ENCODE data around the gene PTPN1.
"Not testable (repeated sequence)": the region's sequence is repeated elsewhere in the genome, so short reads cannot be mapped to it uniquely, and the experiment has no call there.

Gene PTPN1

GRCh38 chr20:50595988-50596693 lies 86.0 kb downstream of the PTPN1 start:
- H3K4me3 ChIP-seq (ENCODE audit: low read length): no peak overlapping the region
- DNase-seq (ENCODE audit: low read depth, low spot score): no peak

- DNase-seq (ENCODE audit: low read depth, low spot score): no peak
- no peak overlapping the region for H3K4me3 ChIP-seq (ENCODE audit: low read length)
Observed at GRCh38 chr20:50596694-50597021, 86.5 kb downstream of the PTPN1 start.

- H3K4me3 ChIP-seq (ENCODE audit: low read length): no peak overlapping the region
- DNase-seq (ENCODE audit: low read depth, low spot score): no peak
Observed at GRCh38 chr20:50597406-50597969, 87.3 kb downstream of the PTPN1 start.

- no peak for DNase-seq (ENCODE audit: low read depth, low spot score)
- no peak overlapping the region for H3K4me3 ChIP-seq (ENCODE audit: low read length)
Observed at GRCh38 chr20:50598074-50598473, 87.9 kb downstream of the PTPN1 start.

GRCh38 chr20:50598768-50599167 lies 88.6 kb downstream of the PTPN1 start:
- DNase-seq (ENCODE audit: low read depth, low spot score); H3K4me3 ChIP-seq (ENCODE audit: low read length): not testable (repeated sequence)

- no peak overlapping the region for H3K4me3 ChIP-seq (ENCODE audit: low read length)
- no peak for DNase-seq (ENCODE audit: low read depth, low spot score)
Observed at GRCh38 chr20:50600281-50600895, 90.2 kb downstream of the PTPN1 start.

GRCh38 chr20:50601511-50602431 lies 91.6 kb downstream of the PTPN1 start:
- H3K4me3 ChIP-seq (ENCODE audit: low read length): no peak overlapping the region
- DNase-seq (ENCODE audit: low read depth, low spot score): no peak

- no peak overlapping the region for H3K4me3 ChIP-seq (ENCODE audit: low read length)
- DNase-seq (ENCODE audit: low read depth, low spot score): no peak
Observed at GRCh38 chr20:50602432-50603088, 92.4 kb downstream of the PTPN1 start.

- no peak for DNase-seq (ENCODE audit: low read depth, low spot score)
- no peak overlapping the region for H3K4me3 ChIP-seq (ENCODE audit: low read length)
Observed at GRCh38 chr20:50604451-50604850, 94.3 kb downstream of the PTPN1 start.

GRCh38 chr20:50605136-50605535 lies 95.0 kb downstream of the PTPN1 start:
- no peak overlapping the region for H3K4me3 ChIP-seq (ENCODE audit: low read length)
- DNase-seq (ENCODE audit: low read depth, low spot score): no peak

GRCh38 chr20:50607436-50607835 lies 97.3 kb downstream of the PTPN1 start:
- no peak for DNase-seq (ENCODE audit: low read depth, low spot score)

GRCh38 chr20:50607850-50608749 lies 97.9 kb downstream of the PTPN1 start:
- no peak for DNase-seq (ENCODE audit: low read depth, low spot score)
- H3K4me3 ChIP-seq (ENCODE audit: low read length): no peak overlapping the region

More at GRCh38 chr20:50607436-50607835, 97.3 kb downstream of the PTPN1 start:
- no peak overlapping the region for H3K4me3 ChIP-seq (ENCODE audit: low read length)

- no peak for DNase-seq (ENCODE audit: low read depth, low spot score)
- no peak overlapping the region for H3K4me3 ChIP-seq (ENCODE audit: low read length)
Observed at GRCh38 chr20:50608750-50609104, 98.5 kb downstream of the PTPN1 start.

GRCh38 chr20:50609438-50609989 lies 99.3 kb downstream of the PTPN1 start:
- DNase-seq (ENCODE audit: low read depth, low spot score): no peak
- no peak overlapping the region for H3K4me3 ChIP-seq (ENCODE audit: low read length)

GRCh38 chr20:50610212-50610718 lies 100.1 kb downstream of the PTPN1 start:
- H3K4me3 ChIP-seq (ENCODE audit: low read length): no peak overlapping the region
- no peak for DNase-seq (ENCODE audit: low read depth, low spot score)

- no peak for DNase-seq (ENCODE audit: low read depth, low spot score)
- H3K4me3 ChIP-seq (ENCODE audit: low read length): no peak overlapping the region
Observed at GRCh38 chr20:50611128-50611810, 101.1 kb downstream of the PTPN1 start.

- no peak overlapping the region for H3K4me3 ChIP-seq (ENCODE audit: low read length)
- DNase-seq (ENCODE audit: low read depth, low spot score): no peak
Observed at GRCh38 chr20:50613438-50614169, 103.4 kb downstream of the PTPN1 start.
